ENCODE measurements around the gene FAM3C.

FAM3C gene

DNA sequence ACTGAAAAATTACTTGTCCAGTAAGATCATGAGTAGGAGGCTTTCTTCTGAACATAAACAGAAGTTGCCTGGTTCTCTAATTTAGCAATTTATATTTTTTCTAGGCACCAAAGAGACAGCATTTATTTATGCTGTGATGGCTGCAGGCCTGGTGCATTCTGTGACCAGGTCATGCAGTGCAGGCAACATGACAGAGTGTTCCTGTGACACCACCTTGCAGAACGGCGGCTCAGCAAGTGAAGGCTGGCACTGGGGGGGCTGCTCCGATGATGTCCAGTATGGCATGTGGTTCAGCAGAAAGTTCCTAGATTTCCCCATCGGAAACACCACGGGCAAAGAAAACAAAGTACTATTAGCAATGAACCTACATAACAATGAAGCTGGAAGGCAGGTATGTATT lies 64.5 kb downstream of the FAM3C start:
- Histone ChIP-seq H3K27me3 (peaks cover 85% of the 10 kb centered on the region), H3K9me3 (no peaks in the 10 kb centered on the region), H3K36me3 (no peaks in the 10 kb centered on the region), H3K4me1 (no peaks in the 10 kb centered on the region), H3K4me3 (ENCODE audit: low read depth, low read length) (no peak overlapping the region)
- no peak for DNase-seq
- TF ChIP-seq, protein P1, sequence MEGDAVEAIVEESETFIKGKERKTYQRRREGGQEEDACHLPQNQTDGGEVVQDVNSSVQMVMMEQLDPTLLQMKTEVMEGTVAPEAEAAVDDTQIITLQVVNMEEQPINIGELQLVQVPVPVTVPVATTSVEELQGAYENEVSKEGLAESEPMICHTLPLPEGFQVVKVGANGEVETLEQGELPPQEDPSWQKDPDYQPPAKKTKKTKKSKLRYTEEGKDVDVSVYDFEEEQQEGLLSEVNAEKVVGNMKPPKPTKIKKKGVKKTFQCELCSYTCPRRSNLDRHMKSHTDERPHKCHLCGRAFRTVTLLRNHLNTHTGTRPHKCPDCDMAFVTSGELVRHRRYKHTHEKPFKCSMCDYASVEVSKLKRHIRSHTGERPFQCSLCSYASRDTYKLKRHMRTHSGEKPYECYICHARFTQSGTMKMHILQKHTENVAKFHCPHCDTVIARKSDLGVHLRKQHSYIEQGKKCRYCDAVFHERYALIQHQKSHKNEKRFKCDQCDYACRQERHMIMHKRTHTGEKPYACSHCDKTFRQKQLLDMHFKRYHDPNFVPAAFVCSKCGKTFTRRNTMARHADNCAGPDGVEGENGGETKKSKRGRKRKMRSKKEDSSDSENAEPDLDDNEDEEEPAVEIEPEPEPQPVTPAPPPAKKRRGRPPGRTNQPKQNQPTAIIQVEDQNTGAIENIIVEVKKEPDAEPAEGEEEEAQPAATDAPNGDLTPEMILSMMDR (IDR thresholded peaks at IDR 0.05; ENCODE audit: low read depth, low read length), result no peak

GRCh38 chr7:121331048-121331447 lies 65.1 kb downstream of the FAM3C start:
- Histone ChIP-seq H3K4me3 (ENCODE audit: low read depth, low read length) (no peak overlapping the region), H3K36me3 (no peaks in the 10 kb centered on the region), H3K4me1 (no peaks in the 10 kb centered on the region), H3K9me3 (no peaks in the 10 kb centered on the region), H3K27me3 (peaks cover 82% of the 10 kb centered on the region)
- DNase-seq, result no peak
- TF ChIP-seq, protein P1 (IDR thresholded peaks at IDR 0.05; ENCODE audit: low read depth, low read length), result no peak

GRCh38 chr7:121330053-121330833 lies 65.9 kb downstream of the FAM3C start:
- Histone ChIP-seq H3K36me3 (no peaks in the 10 kb centered on the region), H3K9me3 (no peaks in the 10 kb centered on the region), H3K4me3 (ENCODE audit: low read depth, low read length) (0 out of 2 replicates have a peak overlapping the region, but pooled peaks have one; percentile 9), H3K27me3 (peaks cover 75% of the 10 kb centered on the region), H3K4me1 (no peaks in the 10 kb centered on the region)
- TF ChIP-seq, protein P1 (IDR thresholded peaks at IDR 0.05; ENCODE audit: low read depth, low read length), result no peak
- DNase-seq, result no peak

GRCh38 chr7:121329191-121330052 lies 66.7 kb downstream of the FAM3C start:
- H3K36me3 ChIP-seq, result no peaks in the 10 kb centered on the region
- no peaks in the 10 kb centered on the region for H3K4me1 ChIP-seq
- H3K9me3 ChIP-seq, result no peaks in the 10 kb centered on the region
- H3K27me3 ChIP-seq, result peaks cover 66% of the 10 kb centered on the region
- H3K4me3 ChIP-seq (ENCODE audit: low read depth, low read length), result no peak overlapping the region
- no peak for DNase-seq
- TF ChIP-seq, protein P1 (IDR thresholded peaks at IDR 0.05; ENCODE audit: low read depth, low read length), result no peak

DNA sequence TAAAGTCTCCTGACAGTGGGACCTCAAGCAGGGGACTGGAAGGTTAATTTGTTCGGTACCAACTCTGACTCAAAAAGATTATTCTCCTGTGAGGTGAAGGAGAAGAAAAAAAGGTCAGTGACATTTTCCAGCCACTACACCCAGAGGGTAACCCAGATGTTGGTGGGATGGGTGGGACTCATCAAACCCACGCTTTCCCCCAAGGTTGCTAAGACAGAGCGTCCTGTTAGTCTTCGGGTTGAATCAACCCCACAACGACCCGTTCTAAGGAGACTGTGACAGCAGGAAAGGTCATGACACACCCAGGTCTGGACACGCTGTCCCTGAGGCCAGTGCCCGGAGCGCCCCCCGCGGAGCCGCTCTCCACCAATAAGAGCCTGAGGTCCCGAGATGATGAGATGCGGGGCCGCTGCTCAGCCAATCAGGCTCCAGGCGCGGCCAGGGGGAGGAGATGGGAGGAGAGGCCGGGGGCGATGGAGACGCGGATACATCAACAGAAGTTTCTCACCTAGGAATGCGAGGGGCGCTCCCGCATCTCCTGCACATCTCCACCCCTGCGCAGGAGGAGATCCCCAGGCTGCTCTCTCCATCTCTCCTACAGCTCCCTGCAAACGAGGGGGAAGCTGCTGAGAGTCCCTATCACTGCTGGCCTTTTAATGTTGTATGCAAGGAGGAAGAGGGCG lies 67.5 kb downstream of the FAM3C start, which contains the start of gene WNT16:
Gene WNT16 (plus strand): TSS at position 493 of the 683 bp plus-strand sequence. CDS start 293 bp downstream, outside the sequence.
- Histone ChIP-seq H3K36me3 (no peaks in the 10 kb centered on the region), H3K27me3 (peaks cover 66% of the 10 kb centered on the region), H3K4me1 (no peaks in the 10 kb centered on the region), H3K9me3 (no peaks in the 10 kb centered on the region), H3K4me3 (ENCODE audit: low read depth, low read length) (no peak within 1 kb of the TSS)
- peak; percentile 46 for DNase-seq
- TF ChIP-seq, protein P1 (IDR thresholded peaks at IDR 0.05; ENCODE audit: low read depth, low read length), result no peak

Data from BE2C (cell line).